T1000 (cell line): Measurements from ENCODE around the gene TEX2.
"Not testable (repeated sequence)": the region's sequence is repeated elsewhere in the genome, so short reads cannot be mapped to it uniquely, and the experiment has no call there.

Source experiments
- DNase-seq: peaks from one replicate; lab custom pipeline; 2025; ENCODE audit warnings: mixed read lengths; lab: John Stamatoyannopoulos, UW

Gene TEX2

GRCh38 chr17:64145375-64145750 lies 117.7 kb downstream of the TEX2 start:
- DNase-seq = no peak

GRCh38 chr17:64139542-64139941 lies 123.5 kb downstream of the TEX2 start:
- DNase-seq = no peak

- DNase-seq = no peak
Observed at GRCh38 chr17:64138441-64138840, 124.6 kb downstream of the TEX2 start.

GRCh38 chr17:64135000-64135399 lies 128.1 kb downstream of the TEX2 start:
- no peak for DNase-seq

GRCh38 chr17:64134216-64134970 lies 128.7 kb downstream of the TEX2 start:
- no peak for DNase-seq

GRCh38 chr17:64133546-64134215 lies 129.4 kb downstream of the TEX2 start:
- DNase-seq = no peak

- DNase-seq = no peak
Observed at GRCh38 chr17:64131606-64132270, 131.3 kb downstream of the TEX2 start.

GRCh38 chr17:64130559-64131001 lies 132.5 kb downstream of the TEX2 start:
- peak; percentile 80 for DNase-seq

GRCh38 chr17:64129765-64130558 lies 133.1 kb downstream of the TEX2 start, which contains the start of gene ERN1:
ERN1 (minus strand) TSS chr17:64130144; CDS start chr17:64130029, 115 bp downstream.
- DNase-seq = peak; percentile 98

GRCh38 chr17:64129515-64129764 lies 133.6 kb downstream of the TEX2 start:
- DNase-seq = no peak

GRCh38 chr17:64128787-64129514 lies 134.1 kb downstream of the TEX2 start:
- DNase-seq = no peak

GRCh38 chr17:64126918-64127317 lies 136.1 kb downstream of the TEX2 start:
- no peak for DNase-seq

- no peak for DNase-seq
Observed at GRCh38 chr17:64125937-64126336, 137.1 kb downstream of the TEX2 start.

GRCh38 chr17:64124609-64125008 lies 138.5 kb downstream of the TEX2 start:
- DNase-seq = no peak

GRCh38 chr17:64123114-64123513 lies 139.9 kb downstream of the TEX2 start:
- no peak for DNase-seq

- DNase-seq = not testable (repeated sequence)
Observed at GRCh38 chr17:64120972-64121786, 141.9 kb downstream of the TEX2 start.

GRCh38 chr17:64120159-64120810 lies 142.8 kb downstream of the TEX2 start:
- DNase-seq = no peak

GRCh38 chr17:64117981-64118979 lies 144.8 kb downstream of the TEX2 start:
- no peak for DNase-seq
